NCI-H446 treated with DMSO at 0.1 percent for 48 hours (cell line): ENCODE data around the gene MIPOL1.

Source experiments
- DNase-seq: peaks from one replicate; lab custom pipeline; 2025; lab: John Stamatoyannopoulos, UW

The MIPOL1 gene

DNA sequence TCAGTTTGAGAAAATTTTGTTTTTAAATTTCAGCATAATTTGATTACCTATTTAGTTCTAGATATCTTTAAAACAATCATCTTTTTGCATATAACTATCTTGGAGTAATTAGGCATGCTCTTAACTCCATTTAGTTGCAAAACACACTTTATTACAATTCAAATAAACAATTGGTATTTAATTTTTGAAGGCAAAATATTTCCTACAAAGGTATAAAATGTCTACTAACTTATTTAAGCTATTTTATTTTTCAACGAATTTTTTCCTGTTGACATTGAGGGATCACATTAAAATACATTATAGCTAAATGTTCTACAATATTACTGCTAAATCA is 389.0 kb downstream of the MIPOL1 start:
- DNase-seq, result no peak

DNA sequence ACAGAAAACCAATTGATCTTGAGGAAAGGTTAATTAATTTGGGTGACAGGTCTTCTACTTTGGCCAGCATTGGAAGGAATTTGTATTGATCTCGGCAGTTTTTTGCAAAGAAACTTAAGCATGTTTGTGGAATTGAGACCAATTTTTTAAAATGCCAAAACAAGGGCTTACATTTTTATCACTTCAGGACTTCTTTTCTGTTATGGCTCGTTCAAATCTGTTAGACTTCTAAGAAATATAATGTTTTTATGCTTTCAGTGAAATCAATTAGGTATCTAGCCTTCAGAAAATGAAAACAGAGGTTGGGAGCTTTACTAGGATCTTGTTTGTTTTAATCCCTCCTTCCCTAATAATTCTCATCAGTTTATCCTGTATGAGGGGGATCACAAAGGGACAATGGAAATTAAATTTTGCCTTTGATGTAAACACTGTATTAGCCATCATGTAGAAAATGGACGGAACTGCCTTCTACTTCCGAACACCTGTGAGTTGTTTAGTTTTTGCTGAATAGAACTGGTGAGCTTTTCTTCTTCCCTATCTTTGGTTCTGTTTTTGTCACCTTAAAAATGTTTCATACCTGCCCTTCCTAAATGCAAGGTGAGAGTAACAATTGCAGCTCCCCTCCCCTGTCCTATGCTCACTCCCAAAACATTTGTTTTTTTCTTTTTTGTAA is 389.5 kb downstream of the MIPOL1 start:
- no peak for DNase-seq

DNA sequence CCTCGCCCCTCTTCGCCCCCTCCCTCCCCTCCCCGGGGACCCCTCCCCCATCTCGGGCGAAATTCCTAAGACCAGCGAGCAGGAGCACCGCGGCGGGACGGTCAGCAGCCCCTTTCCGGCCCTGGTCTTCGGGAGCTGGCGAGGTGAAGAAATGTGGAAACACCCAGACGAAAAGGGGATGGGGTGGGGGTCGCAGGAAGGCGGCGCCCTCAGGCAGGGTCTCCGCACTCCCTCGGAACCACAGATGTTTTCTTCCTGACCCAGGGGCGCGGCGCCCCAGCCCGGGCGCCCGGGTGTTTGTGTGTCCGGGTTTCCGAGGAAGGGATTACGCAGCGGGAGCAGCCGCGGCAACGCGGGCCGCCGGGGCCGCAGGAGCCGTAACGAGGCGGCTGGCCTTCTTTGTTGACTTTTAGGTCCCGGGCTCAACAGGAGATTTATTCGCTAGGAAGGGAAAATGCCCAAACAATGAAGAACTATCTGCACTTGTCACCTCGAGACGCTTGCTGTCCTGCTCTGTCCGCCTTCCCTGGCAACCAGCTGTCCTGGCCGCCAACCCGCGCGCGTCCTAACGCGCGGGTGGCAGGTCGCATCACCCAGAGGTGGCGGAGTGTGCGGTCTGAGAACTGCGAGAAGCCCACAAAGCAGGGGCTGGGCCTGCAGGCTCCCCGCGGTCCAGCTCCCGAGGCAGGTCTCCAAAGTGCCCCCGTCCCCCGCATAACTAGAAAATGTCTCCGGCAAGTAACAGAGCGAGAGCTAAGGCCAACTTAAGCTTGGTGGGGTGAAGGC is 390.3 kb downstream of the MIPOL1 start:
- DNase-seq, result no peak

DNA sequence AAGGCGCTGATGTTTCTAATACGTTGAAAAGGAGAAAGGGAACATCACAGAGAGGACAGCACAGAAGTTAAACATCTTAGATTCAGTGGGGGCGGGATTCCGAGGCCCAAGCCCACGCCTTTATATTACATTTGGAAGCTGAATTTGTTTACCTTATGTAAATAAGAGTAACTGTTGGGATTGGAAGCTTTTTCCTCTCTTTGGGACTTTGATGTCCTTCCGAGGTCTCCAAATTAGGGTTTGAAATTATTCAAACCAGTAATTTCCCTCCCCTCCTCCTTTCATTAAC is 390.9 kb downstream of the MIPOL1 start:
- no peak for DNase-seq

DNA sequence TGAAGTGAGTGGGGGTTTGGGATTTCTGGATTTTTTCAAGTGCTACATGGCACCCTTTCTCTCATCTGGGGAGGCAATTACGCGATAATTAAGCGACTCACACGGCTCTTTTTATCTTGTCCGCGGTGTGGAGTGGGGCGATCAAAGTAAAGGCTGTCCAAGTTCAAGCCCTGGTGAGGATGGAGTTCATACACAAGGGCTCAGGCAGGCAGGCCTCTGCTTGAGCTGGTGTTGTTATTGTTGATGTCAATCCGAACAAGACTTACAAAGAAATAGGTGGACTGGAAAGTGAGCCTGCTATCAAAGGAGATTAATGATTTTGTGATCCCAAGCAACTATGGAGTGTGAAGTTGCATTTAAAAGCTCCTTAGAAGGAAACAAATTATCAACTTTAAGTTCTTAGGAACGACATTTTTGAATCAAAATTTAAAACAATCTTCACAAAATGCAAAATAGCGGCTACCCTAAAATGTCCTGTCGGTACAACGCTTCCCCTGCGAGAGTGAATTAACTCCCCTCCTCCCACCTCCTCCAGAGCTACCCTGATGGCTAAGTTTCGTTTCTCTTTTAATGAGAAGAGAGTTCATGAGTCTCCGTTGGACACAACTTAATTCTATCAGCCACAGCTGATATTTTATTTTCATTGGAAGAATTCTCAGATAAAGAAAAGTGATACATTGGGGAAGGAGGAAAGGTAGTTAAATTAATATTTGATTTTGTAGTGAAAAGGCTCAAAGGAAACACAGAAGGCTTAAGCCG is 391.4 kb downstream of the MIPOL1 start:
- DNase-seq, result no peak

DNA sequence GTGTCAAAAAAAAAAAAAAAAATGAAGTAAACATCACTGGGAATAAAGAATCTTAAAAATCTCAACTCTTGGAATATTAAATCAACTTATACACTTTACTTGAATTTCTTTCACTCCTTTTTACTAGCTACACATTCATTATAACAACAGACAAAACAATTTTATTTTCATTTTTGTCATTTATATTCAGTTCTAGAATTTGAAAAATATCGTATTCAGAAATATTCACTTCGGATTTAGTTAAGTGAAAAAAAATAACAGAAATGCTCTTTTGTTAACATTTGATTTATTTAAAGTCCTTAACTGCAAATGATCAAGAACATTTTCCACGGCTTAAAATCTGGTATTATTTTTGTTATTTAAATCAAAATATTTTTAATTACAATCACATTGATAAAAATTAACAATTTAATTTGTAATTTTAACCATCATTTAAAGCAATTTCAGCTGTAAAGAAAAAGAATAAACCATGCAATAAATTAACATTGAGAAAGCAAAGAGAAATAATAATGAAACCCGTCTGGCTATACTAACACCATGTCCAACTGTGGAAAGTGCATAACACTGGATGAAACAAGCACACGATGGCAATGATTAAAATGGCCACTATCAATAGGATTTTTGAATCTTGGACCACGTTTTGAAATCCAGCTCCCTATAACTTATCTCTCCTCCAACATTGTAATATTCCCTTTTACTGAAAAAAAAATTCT is 392.1 kb downstream of the MIPOL1 start:
- DNase-seq, result no peak

DNA sequence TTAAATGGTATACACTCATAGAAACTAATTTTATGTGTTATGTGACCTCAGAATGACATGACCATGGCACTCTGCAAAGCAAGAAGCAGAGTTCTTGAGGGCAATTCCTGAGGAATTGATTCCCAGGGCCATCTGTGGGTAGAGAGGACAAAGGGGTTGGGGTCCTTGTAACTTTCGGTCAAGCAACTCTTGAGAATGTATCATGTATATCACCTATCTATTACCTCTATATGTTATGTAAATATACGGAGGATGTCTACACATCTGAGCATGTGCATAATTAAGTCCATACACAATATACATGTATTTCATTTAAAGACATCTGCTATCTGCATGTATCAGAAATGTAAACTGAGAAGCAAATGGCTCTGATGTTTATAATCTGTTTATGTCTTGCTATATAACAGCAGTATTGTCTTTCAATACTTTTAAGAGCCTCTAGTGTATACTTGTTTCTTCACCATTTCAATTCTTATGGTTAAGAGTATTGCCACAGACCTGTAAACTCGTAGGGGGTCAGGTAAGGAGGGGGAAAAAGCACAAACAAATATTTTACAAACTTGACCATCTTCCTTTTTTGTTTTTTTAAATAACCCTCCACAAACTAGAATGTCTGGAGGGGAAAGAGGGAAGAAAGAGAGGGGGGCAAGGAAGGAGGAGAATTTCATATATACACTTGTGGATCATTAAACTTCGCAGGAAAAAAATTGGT is 392.8 kb downstream of the MIPOL1 start:
- no peak for DNase-seq

DNA sequence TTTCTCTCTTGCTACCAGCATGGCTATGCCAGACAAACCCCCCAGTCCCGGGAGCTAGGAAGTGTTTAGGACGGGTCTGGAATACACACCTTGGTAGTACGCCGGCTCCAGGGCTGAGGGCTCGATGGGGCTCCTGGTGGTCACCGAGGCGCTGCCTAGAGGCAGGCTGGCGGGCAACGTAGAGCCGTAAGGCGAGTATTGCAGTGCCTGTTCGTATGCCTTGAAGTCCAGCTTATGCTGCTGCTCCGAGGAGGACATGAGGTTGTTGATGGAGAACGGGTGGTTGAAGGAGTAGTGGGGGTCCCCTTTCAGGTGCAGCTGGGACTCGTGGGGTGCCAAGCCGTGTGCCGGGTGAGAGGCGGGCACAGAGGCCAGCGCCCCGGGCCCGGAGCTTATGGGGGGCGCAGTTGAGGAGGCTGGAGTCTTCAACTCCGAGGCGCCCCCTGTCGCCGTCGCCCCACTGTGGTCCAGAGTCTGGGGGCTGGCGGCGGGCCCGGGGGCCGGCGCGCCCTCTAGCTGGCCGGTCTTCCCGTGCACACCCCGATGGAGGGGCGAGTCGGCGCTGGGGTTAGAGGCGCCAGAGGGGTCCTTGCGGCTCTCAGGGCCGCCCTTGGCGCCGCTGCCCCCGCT is 393.7 kb downstream of the MIPOL1 start:
- no peak for DNase-seq

DNA sequence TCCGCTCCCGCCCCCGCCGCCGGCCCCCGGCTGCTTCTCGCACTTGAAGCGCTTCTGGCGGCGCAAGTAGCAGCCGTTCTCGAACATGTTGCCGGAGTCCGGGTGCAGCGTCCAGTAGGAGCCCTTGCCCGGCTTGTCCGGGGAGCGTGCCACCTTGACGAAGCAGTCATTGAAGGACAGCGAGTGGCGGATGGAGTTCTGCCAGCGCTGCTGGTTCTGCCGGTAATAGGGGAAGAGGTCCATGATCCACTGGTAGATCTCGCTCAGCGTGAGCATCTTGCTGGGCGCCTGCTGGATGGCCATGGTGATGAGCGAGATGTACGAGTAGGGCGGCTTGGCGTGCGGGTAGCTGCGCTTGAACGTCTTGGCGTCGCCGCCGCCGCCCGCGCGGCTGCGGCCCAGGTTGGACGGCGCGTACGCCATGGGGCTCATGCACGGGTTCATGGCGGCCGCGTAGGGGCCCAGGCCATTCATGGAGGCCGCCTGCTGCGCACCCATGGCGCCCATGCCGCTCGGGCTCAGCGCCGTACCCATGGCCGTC is 394.3 kb downstream of the MIPOL1 start:
- peak; percentile 15 for DNase-seq

DNA sequence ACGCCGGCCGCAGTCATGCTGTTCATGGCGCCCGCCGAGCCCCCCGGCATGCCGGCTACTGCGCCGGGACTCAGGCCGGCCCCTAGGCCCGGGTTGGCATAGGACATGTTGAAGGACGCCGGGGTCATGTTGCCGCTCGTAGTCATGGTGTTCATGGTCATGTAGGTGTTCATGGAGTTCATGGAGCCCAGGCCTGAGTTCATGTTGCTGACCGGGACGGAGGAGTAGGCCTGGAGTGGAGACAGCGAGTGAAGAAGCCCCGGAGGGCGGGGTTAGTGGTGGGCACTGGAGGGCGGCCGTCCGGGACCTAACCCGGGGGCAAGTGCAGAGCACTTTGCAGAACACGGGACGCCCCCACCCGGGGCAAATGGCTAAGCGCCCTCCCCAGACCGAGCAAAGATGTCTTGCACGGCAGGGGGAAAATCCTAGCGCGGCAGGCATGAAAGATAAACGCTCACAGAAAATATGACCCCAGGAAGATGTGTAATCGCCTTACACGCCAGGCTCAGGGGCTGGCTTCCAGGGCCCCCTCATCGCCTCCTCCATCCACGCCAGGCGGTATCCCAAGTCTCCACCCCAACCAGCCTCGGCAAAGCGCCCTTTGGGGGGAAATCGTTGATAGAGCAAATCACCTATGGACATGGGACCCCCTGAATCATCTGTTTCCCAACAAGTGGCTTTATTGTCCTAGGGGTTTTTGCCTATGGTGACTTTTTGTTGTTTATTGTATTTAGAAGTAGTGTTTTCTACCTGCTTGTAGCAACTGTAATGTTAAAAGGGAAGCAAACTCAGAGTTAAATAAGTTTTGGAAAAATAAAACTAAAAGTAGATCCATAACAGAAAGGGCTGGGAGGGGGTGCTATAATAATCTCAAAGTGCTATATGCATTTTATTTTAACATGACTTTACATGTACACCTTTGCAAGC is 395.0 kb downstream of the MIPOL1 start:
- DNase-seq, result no peak

DNA sequence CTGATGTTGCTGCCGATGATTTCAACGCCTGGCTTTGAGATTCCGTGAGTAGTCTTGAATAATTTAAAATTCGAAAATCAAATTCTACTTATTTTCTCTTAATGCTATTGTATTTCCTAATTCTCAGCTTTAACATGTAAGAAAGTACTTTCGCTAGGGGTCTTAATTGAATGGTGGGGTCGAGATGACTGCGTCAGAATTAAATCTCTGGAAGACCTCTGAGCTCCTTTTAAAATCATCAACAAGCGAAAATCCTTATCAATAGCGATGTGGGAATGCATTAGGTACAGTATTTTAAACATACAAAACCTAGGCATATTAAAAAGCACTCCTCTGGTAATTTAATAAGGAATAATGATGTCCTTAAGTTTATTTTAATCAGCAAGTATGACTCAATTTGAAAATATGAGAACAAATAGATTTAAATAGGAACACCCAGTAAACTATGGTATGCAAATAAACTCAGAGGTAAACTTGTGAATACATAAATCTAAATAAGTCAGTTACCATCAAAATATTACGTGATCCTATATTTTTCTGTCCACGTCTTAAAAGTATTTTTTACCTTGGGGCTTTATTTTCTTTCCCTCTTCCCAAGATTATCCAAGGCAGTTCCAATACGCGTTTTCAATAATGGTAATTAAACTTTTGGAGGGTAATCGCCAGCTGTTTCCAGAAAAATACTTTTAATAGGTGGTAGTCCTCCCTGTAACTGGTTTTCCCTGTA is 395.9 kb downstream of the MIPOL1 start:
- DNase-seq, result no peak

DNA sequence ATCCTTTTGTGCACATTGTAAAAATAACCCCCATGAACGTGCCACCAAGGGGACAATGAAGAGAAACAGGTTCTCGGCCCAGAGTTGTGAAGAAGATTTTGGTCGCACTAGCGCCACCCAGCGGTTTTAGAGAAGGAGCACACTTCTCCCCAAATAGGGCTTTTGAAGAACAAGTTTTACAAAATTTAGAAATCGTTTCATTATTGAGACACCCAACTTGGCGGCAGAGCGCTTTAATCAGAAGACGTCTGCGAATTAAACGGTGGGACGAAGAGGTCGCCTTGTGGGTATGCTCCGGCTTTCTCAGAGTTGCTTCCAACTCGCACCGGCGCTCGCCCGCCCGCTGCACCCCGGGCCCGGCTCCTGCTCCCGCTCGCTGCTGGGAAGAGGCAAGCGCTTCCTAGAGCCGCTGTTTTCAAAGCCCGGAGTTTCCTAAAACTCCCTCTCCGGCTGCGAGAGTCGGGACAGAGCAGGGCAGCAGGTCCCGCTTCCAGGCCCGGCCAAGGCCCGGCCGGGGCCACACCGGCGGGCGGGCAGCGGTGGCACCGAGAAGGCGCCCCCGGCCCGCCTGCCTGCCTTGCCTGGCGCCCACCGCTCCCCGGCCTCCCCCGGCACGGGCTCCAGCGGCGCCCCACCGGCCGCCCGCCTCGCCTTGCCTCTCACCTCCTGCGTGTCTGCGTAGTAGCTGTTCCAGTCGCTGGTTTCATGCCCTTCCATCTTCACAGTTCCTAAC is 396.7 kb downstream of the MIPOL1 start:
- peak; percentile 70 for DNase-seq

DNA sequence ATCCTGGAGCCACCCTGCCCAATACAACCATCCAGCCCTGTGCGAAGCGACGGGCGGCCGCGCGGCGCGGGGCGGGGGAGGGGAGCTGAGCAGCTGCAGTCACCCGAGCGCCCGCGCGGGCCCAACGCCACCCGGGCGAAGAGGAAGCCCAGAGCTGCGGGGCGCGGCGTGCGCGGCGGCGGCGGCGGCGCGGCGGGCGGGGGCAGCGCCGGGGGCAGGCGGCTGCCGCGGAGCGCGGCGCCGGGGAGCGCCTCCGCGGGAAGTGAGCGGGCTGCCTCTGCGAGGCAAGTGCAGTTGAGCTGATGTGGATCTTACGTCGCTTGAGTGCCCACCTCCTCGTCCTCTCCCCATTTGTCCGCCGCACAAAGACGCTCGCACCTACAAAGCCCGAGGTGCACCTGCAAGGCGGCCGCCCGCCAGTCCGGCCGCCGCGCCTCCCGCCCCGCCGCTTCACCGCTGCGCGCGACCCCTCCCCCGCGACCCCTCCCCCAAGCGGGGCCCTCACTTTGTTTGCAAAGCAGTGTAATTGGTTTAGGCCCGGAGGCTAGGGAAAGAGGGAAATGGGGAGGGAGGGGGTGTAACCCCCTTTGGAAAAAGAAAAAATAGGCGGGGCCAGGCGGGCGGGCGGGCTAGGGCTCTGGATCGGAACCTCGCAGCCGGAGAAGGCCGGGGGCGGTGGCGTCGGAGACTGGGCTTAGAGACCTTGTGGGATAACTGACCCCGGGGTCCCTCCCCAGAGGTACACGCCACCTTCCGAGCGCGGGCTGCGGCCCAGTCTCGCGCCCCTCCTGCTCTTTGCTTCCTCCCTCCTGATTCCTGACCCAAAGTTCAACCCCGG is 397.5 kb downstream of the MIPOL1 start, which contains the start of the genes FOXA1 and TTC6:
Gene FOXA1 (minus strand): TSS at position 279 of the 838 bp plus-strand sequence. CDS start 277 bp downstream, at position 2.
Gene TTC6 (plus strand): TSS at position 659 of the 838 bp plus-strand sequence. CDS start 26,436 bp downstream, outside the sequence.
- DNase-seq, result peak; percentile 78

DNA sequence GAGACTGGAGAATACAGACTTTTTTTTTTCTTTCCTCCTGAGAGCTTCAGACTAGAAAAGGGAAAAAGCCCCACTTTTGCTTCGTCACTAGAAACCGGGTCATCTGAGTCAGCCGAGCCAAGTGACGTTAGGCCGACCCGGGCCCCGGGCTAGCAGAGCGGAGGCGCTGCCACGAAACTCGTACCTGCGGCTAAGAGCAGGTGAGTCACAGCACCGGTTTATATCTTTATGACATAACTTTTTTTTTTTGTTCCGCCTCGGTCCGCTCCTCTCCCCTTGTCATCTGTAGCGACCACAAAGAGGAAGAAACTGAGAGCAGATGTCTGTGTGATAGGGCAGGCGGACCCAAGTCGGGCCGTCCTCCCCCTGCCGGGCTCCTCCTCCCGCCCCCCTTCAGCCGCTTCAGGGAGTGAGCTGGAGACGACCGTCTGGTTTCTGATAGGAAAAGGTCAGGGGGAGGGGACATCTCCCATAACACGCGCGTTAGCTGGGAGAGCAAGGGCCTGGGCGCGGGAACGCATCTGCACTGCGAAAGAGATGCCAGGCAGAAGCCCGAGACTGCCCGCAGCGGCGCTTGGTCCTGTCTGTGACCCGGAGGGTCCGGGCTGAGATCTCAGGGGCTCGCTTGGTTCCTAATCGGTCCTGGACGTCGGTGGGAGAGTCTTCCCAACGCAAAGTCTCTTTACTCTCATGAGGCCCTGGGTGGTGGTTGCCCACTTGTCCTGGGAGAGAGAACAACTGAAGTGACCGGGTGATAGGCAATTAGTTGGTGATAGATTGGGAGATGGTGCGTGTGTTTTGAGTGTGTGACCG is 398.3 kb downstream of the MIPOL1 start:
- DNase-seq, result peak; percentile 89

DNA sequence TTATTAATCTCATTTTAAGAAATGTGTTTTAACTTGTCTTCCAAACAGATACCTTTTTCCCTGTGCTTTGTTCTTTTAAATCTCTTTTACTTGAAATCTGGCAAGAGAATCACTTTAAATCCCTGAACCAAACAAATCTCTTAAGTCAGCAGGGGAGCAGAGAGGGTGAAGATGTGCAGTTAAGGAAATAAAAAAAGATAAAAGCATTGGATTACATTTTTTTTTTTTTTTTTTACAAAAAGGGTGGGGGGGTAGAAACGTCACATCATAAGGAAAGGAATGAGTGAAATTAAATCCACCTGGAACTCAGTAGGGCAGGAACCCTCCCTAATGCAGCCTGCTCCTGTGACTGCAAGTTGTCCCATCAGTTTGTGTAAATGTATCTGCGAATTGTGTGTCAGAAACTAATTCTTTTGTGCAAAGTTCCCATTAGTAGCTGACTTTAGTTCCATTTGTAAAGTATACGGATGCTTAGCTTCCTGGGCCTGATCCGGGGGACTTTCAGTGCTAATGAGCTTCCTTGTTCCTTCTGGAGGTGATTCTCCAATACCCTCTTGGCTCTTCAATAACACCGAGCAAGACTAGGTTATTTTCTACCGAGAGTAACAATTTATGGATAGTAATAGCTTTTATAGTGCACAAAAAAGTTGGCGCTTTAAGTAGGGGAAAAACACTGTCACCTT is 399.2 kb downstream of the MIPOL1 start:
- no peak for DNase-seq

DNA sequence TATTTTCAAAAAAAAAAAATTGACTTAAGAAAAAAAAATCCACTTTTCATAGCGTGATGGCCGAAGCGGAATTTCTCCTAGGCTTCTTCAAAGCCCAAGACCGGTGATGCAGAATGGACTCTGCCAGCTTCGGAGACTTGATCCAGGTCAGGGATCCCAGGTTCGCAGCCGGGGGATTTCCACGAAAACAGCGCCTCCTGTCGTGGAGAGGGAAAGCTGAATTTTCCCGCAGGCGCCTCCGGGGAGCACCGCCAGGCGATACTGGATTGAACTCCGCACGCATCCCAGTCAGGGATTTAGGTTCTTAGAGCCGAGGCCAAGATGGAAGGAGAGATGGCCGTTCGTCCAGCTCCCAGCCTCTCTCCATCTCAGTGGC is 399.8 kb downstream of the MIPOL1 start:
- DNase-seq, result no peak
